Choroid plexus epithelial cell (primary cell): ENCODE data around the gene NBL1.
A peak's percentile ranks its signal among the peaks of the same experiment; 100 is the strongest.

ENCODE experiments used
- DNase-seq: peaks from one replicate; pipeline ENCODE4 v3.0.0-alpha.2; 2010; ENCODE audit warnings: low read depth
- H3K4me3 ChIP-seq: 2 replicates; pipeline ENCODE4 v1.5.1; 2011; ENCODE audit warnings: low read depth, mild to moderate bottlenecking, control low read depth, low read length, moderate library complexity
- TF ChIP-seq, protein P1 (sequence below): conservative IDR thresholded peaks from 2 replicates; pipeline ENCODE4 v1.5.1; 2011; ENCODE audit warnings: low read depth, mild to moderate bottlenecking, control low read depth, inconsistent platforms, low read length, moderate library complexity

Gene NBL1

DNA sequence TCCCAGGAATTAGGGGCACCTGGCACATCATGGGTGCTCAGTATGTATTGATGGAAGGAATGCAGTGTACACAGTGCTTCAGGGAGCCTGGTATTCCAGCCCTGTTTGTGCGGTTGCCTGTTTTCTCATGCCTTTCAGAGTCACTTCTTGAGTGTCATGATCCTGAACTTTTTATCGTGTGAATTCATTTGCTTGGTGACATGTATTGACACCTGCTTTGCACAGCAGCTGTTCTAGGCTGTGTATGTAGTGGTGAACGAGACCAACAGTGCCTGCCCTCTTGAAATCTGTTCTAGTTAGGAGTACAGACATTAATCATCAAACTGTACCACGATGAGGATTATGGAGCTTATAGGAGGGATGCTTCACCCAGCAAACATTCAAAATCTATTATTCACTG, 26.7 kb downstream of the NBL1 start:
- no peak overlapping the region for H3K4me3 ChIP-seq
- no peak for DNase-seq
- TF ChIP-seq, protein P1, sequence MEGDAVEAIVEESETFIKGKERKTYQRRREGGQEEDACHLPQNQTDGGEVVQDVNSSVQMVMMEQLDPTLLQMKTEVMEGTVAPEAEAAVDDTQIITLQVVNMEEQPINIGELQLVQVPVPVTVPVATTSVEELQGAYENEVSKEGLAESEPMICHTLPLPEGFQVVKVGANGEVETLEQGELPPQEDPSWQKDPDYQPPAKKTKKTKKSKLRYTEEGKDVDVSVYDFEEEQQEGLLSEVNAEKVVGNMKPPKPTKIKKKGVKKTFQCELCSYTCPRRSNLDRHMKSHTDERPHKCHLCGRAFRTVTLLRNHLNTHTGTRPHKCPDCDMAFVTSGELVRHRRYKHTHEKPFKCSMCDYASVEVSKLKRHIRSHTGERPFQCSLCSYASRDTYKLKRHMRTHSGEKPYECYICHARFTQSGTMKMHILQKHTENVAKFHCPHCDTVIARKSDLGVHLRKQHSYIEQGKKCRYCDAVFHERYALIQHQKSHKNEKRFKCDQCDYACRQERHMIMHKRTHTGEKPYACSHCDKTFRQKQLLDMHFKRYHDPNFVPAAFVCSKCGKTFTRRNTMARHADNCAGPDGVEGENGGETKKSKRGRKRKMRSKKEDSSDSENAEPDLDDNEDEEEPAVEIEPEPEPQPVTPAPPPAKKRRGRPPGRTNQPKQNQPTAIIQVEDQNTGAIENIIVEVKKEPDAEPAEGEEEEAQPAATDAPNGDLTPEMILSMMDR: no peak

DNA sequence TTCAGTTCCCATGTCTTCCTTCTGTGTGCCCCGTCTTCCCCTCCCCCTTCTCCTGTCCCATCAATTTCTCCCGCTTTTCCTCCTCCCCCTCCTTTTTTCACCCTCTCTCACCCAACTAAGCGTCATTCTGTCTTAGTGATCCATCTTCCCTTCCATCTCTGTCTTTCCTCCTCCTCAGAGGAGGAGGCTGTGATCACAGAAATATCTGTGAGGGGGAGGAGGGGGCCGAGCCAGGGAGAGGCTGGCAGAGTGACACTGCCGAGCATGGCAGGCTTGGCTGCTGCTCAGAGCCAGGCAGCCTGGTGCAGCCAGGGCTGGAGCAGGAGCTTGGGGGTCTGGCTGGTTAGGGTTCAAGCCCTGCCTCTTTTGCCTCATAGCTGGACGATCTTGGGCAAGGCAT, 28.1 kb downstream of the NBL1 start:
- no peak for DNase-seq
- H3K4me3 ChIP-seq: no peak overlapping the region
- TF ChIP-seq, protein P1: no peak

- DNase-seq: no peak
- no peak overlapping the region for H3K4me3 ChIP-seq
- TF ChIP-seq, protein P1: no peak
Observed at GRCh38 chr1:19675797-19676196, 31.7 kb downstream of the NBL1 start.

DNA sequence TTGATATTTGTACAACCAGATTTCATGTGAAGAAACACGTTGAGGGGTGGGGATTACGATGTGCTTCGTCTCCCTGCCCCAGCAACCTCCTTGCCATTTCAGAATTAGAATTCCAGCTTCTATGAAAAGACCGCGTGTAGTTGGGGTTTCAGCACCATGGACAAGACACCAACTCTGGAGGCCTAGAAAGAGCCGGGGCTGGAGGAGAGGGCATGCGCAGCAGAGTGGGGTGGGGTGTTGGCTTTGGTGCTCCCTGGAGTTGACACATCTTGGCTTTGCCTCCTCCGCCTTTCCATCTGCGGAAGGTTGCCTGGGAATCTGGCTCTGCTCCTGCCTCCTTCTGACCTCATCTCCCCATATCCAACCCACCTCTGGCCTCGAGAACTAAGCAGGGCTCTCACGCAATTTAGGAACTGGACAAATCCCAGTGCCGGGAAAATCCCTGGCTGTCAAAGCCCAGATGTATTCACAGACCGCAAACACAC, 32.4 kb downstream of the NBL1 start:
- TF ChIP-seq, protein P1: no peak
- H3K4me3 ChIP-seq: no peak overlapping the region
- peak; percentile 60 for DNase-seq

- DNase-seq: no peak
- H3K4me3 ChIP-seq: no peak overlapping the region
- TF ChIP-seq, protein P1: no peak
Observed at GRCh38 chr1:19678493-19678892, 34.4 kb downstream of the NBL1 start.

DNA sequence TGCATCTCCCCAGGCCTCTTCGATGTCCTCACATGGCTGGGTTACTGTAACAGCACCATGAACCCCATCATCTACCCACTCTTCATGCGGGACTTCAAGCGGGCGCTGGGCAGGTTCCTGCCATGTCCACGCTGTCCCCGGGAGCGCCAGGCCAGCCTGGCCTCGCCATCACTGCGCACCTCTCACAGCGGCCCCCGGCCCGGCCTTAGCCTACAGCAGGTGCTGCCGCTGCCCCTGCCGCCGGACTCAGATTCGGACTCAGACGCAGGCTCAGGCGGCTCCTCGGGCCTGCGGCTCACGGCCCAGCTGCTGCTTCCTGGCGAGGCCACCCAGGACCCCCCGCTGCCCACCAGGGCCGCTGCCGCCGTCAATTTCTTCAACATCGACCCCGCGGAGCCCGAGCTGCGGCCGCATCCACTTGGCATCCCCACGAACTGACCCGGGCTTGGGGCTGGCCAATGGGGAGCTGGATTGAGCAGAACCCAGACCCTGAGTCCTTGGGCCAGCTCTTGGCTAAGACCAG, 34.9 kb downstream of the NBL1 start:
- DNase-seq: no peak
- TF ChIP-seq, protein P1: no peak
- no peak overlapping the region for H3K4me3 ChIP-seq

DNA sequence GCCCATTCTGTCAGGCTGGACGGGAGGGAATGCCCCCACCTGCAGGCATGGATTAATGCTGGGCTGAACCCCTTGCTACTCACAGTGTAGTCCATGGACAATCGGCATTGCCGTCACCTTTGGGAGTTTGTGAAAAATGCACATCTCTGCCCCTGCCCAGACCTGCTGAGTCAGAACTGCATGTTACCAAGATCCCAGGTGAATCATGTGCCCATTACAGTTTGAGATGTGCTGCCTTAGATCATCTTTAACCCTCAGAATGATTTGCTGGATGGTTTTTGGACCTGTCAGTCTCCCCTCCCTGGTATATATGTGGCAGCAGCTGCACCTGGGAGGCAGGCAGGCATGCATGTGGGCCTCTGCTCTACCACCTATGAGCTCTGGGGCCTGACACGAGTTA, 35.6 kb downstream of the NBL1 start:
- H3K4me3 ChIP-seq: no peak overlapping the region
- DNase-seq: no peak
- TF ChIP-seq, protein P1: no peak
